ENCODE results near the gene OSBPL2.

The OSBPL2 gene

DNA sequence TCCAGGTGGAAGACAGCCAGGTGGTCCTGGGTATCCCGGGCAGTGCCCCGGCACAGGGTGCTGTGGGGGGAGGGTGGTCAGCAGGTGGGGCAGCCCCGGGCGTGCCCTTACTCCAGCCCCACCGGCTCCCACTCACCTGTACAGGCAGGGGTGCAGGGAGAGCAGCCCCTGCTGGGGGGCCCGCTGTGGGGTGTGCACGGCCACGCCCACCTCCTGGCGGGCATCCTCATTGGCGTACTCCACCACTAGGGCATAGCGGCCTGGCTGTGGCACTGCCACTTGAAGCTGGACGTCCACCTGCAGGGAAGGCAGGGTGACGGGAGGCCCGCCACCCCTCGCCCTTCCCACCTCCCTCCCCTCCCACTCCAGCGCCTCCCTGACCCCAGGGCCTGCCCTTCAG lies 94.1 kb downstream of the OSBPL2 start:
- TF ChIP-seq CEBPB (IDR thresholded peaks at IDR 0.05) (no peak), EP300 (IDR thresholded peaks at IDR 0.05; ENCODE audit: borderline replicate concordance) (no peak), NFIC (IDR thresholded peaks at IDR 0.05) (no peak), ZBTB7A (IDR thresholded peaks at IDR 0.05; ENCODE audit: low read depth) (no peak), YY1 (IDR thresholded peaks at IDR 0.05; ENCODE audit: low read depth) (no peak), FOXM1 (IDR thresholded peaks at IDR 0.05; ENCODE audit: borderline replicate concordance, low read depth) (no peak), RAD21 (IDR thresholded peaks at IDR 0.05; ENCODE audit: low read depth) (no peak), TCF12 (IDR thresholded peaks at IDR 0.05; ENCODE audit: low read depth) (no peak)
- TF ChIP-seq, protein P1, sequence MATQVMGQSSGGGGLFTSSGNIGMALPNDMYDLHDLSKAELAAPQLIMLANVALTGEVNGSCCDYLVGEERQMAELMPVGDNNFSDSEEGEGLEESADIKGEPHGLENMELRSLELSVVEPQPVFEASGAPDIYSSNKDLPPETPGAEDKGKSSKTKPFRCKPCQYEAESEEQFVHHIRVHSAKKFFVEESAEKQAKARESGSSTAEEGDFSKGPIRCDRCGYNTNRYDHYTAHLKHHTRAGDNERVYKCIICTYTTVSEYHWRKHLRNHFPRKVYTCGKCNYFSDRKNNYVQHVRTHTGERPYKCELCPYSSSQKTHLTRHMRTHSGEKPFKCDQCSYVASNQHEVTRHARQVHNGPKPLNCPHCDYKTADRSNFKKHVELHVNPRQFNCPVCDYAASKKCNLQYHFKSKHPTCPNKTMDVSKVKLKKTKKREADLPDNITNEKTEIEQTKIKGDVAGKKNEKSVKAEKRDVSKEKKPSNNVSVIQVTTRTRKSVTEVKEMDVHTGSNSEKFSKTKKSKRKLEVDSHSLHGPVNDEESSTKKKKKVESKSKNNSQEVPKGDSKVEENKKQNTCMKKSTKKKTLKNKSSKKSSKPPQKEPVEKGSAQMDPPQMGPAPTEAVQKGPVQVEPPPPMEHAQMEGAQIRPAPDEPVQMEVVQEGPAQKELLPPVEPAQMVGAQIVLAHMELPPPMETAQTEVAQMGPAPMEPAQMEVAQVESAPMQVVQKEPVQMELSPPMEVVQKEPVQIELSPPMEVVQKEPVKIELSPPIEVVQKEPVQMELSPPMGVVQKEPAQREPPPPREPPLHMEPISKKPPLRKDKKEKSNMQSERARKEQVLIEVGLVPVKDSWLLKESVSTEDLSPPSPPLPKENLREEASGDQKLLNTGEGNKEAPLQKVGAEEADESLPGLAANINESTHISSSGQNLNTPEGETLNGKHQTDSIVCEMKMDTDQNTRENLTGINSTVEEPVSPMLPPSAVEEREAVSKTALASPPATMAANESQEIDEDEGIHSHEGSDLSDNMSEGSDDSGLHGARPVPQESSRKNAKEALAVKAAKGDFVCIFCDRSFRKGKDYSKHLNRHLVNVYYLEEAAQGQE (IDR thresholded peaks at IDR 0.05; ENCODE audit: low read depth) = no peak

GRCh38 chr20:62332989-62333819 lies 94.9 kb downstream of the OSBPL2 start:
- TF ChIP-seq, protein P2, sequence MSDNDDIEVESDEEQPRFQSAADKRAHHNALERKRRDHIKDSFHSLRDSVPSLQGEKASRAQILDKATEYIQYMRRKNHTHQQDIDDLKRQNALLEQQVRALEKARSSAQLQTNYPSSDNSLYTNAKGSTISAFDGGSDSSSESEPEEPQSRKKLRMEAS (IDR thresholded peaks at IDR 0.05) = no peak
- no peak for TF ChIP-seq USF1 (IDR thresholded peaks at IDR 0.05)
- TF ChIP-seq ZBTB7A (IDR thresholded peaks at IDR 0.05; ENCODE audit: low read depth) = peak; percentile 64; the same call in 1 of the 2 replicates
- TF ChIP-seq, protein P1 (IDR thresholded peaks at IDR 0.05; ENCODE audit: low read depth) = no peak

DNA sequence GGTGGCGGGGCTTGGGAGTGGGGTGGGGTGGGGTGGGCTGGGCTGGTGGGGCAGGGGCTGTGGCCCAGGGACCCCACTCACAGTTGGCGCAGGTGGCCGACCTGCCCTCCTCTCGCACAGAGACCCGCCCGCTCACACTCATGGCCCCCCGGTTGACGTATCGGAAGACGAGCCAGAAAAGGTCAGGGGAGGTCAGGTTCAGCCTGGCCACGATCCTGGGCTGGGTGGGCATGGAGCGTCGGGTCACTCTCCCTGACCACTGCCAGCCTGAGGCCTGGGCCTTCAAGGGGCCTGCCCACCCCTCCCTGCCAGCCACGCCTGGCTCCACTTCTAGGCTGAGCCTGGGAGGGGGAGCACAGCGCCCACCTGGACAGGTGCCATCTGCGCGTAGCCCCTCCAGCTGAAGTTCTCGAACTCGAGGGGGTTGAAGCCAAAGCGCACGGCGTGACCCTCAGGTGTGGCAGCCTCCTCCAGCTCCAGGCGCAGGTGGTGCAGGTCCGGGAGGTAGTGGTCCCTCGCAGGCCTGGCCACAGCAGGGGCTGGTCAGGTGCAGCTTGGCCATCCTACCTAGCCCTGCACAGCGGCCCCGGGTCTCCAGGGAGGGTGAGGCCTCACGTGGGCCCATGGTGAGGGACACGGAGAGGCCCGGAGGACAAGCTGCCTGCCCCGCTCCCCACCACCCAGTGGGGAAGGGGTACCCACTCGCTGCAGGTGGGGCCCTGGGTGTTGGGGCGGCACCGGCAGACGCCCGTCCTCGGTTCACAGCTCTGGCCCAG lies 95.7 kb downstream of the OSBPL2 start:
- TF ChIP-seq EP300 (IDR thresholded peaks at IDR 0.05; ENCODE audit: borderline replicate concordance) (no peak), USF1 (IDR thresholded peaks at IDR 0.05) (no peak), RAD21 (IDR thresholded peaks at IDR 0.05; ENCODE audit: low read depth) (no peak), TAF1 (IDR thresholded peaks at IDR 0.05; ENCODE audit: low read depth) (no peak), CREB1 (IDR thresholded peaks at IDR 0.05; ENCODE audit: low read depth) (no peak), EGR1 (IDR thresholded peaks at IDR 0.05) (no peak), YY1 (IDR thresholded peaks at IDR 0.05; ENCODE audit: low read depth) (no peak), TEAD4 (IDR thresholded peaks at IDR 0.05) (no peak), TCF12 (IDR thresholded peaks at IDR 0.05; ENCODE audit: low read depth) (no peak), FOXM1 (IDR thresholded peaks at IDR 0.05; ENCODE audit: borderline replicate concordance, low read depth) (no peak), ZBTB7A (IDR thresholded peaks at IDR 0.05; ENCODE audit: low read depth) (no peak), CEBPB (IDR thresholded peaks at IDR 0.05) (no peak), NFIC (IDR thresholded peaks at IDR 0.05) (no peak)
- TF ChIP-seq, protein P2 (IDR thresholded peaks at IDR 0.05) = no peak
- TF ChIP-seq, protein P1 (IDR thresholded peaks at IDR 0.05; ENCODE audit: low read depth) = no peak

DNA sequence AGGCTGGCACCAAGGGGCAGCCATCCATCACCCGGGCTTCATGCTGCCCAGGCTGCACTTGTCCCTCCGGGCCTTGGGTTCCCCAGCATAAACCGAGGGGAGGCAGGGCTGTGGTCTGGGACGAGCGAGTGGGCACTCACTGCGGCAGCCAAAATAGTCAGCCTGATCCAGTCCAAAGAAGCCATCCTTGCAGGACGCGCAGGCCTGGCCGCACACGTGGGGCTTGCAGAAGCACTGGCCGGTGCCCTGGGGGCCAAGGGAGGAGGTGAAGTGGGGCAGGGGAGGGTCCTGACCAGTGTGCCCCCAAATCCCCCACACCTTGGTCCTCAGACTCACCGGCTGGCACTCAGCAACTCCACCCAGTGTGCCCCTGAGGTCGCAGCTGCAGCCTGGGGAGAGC lies 96.6 kb downstream of the OSBPL2 start:
- TF ChIP-seq CREB1 (IDR thresholded peaks at IDR 0.05; ENCODE audit: low read depth) (no peak), EP300 (IDR thresholded peaks at IDR 0.05; ENCODE audit: borderline replicate concordance) (no peak)

Measured in Ishikawa (cell line).